ENCODE data around the gene PRDX4.
A peak's percentile ranks its signal among the peaks of the same experiment; 100 is the strongest.

Gene PRDX4

DNA sequence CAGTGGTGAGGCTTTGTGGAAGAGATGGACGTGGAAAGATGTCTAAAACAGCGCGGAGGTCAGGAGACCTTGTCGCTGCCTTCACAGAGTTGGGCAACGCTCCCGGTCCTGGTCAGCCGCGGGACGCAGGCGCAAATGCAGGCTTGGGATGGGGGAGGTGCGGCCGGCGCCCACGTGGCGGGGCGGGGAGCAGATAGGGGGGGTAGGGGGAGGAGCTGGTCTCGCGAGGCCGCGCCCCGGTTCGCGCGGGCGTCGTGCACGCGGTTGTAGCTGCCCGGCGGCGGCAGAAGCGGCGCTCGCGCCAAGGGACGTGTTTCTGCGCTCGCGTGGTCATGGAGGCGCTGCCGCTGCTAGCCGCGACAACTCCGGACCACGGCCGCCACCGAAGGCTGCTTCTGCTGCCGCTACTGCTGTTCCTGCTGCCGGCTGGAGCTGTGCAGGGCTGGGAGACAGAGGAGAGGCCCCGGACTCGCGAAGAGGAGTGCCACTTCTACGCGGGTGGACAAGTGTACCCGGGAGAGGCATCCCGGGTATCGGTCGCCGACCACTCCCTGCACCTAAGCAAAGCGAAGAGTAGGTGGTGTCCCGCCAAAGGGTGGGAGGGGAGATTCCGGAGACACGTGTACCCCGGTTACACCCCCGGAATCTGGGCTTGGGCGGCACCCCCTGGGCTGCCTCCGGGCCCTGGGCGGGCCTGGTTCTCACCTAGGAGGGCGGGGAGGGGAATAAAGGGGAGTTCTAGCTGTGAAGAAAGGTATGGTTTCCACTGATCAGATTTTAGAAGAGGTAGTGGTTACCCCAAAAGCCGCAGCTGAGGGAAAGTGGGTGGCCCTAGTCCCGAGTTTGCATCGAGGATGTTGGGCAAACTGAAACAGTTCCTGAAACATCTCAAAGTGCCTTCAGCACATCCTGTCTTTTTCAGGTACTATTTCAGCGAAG lies at the start of gene PRDX4:
Gene PRDX4, plus strand, starts transcription at position 255 of the 939 bp plus-strand sequence. Its CDS starts 78 bp downstream, at position 333.
- no peak for TF ChIP-seq ZFX (IDR thresholded peaks at IDR 0.05; ENCODE audit: borderline replicate concordance)
- peak; percentile 4; the same call in 1 of the 2 replicates for TF ChIP-seq CTCF (IDR thresholded peaks at IDR 0.05)
- H3K27ac ChIP-seq, result peak within 1 kb of the TSS; percentile 62

- H3K27ac ChIP-seq, result no peak overlapping the region
- TF ChIP-seq ZFX (IDR thresholded peaks at IDR 0.05; ENCODE audit: borderline replicate concordance), result no peak
- TF ChIP-seq CTCF (IDR thresholded peaks at IDR 0.05), result no peak
Observed at GRCh38 chrX:23621621-23622265, 45.5 kb upstream of the PRDX4 start.

DNA sequence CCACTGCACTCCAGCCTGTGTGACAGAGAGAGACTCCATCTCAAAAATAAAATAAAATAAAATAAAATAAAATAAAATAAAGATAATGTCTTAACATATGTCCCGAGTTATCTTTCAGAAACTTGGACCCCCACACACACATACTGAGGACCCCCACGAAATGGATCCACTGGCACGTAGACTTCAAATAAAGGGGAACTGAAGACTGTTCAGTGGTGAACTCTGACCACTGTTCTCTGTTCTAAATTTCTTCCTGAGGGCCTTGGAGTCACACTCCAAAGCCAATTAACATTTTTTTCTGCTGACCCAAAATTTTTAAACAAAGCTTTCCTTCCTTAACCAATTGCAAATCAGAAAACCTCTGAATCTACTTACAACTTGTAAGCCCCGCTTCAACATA lies 43.5 kb upstream of the PRDX4 start:
- H3K27ac ChIP-seq, result no peak overlapping the region
- TF ChIP-seq CTCF (IDR thresholded peaks at IDR 0.05) (no peak), ZFX (IDR thresholded peaks at IDR 0.05; ENCODE audit: borderline replicate concordance) (no peak)

- no peak overlapping the region for H3K27ac ChIP-seq
- TF ChIP-seq ZFX (IDR thresholded peaks at IDR 0.05; ENCODE audit: borderline replicate concordance) (no peak), CTCF (IDR thresholded peaks at IDR 0.05) (no peak)
Observed at GRCh38 chrX:23626651-23627050, 40.6 kb upstream of the PRDX4 start.

DNA sequence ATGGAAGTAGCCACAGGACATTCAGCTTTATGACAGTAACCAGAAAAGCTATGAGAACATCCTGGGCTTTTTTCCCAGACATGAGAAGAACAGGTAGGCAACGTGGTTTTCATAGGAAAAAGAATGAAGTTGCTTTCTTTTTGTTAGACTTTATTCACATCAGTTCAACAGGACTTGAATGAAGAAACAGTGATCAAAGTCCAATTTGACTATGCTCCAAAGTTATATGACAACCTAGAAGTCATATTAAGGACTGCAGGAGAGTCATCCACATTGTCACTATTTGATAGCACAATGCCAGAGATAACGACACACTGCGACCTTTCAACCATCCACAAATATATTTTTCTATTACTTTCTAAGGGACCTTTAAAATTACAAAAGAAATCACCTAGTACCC lies 39.2 kb upstream of the PRDX4 start:
- no peak for TF ChIP-seq CTCF (IDR thresholded peaks at IDR 0.05)
- TF ChIP-seq ZFX (IDR thresholded peaks at IDR 0.05; ENCODE audit: borderline replicate concordance), result no peak
- H3K27ac ChIP-seq, result no peak overlapping the region

DNA sequence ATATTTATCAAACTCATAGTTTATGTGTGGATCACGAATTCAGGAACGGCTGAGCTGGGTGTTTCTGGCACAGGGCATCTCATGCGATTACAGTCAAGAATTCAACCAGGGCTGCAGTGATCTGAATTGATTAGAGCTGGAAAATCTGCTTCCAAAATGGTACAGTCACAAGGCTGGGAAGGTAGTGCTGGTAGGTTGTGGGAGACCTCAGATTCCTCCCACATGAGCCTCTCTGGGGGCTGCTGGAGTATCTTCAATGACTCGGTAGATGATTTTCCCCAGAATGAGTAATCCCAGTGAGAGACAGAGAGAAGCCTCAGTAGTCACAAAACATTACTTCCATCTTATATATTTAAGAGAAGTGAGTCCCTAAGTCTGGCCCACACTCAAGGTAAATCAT lies 36.2 kb upstream of the PRDX4 start:
- H3K27ac ChIP-seq, result no peak overlapping the region
- TF ChIP-seq CTCF (IDR thresholded peaks at IDR 0.05), result no peak
- TF ChIP-seq ZFX (IDR thresholded peaks at IDR 0.05; ENCODE audit: borderline replicate concordance), result no peak
